Measurements from ENCODE around the gene OMP. TPM values are rescaled to one million over a fixed set of nuclear protein-coding genes. Genes with fewer than 3 reads are reported as not detected.
"Not testable (repeated sequence)": the region's sequence is repeated elsewhere in the genome, so short reads cannot be mapped to it uniquely, and the experiment has no call there.

The OMP gene
- total and polyA plus RNA-seq, 4 experiments from 2014 or later, result 0.79 TPM; not detected in 3

DNA sequence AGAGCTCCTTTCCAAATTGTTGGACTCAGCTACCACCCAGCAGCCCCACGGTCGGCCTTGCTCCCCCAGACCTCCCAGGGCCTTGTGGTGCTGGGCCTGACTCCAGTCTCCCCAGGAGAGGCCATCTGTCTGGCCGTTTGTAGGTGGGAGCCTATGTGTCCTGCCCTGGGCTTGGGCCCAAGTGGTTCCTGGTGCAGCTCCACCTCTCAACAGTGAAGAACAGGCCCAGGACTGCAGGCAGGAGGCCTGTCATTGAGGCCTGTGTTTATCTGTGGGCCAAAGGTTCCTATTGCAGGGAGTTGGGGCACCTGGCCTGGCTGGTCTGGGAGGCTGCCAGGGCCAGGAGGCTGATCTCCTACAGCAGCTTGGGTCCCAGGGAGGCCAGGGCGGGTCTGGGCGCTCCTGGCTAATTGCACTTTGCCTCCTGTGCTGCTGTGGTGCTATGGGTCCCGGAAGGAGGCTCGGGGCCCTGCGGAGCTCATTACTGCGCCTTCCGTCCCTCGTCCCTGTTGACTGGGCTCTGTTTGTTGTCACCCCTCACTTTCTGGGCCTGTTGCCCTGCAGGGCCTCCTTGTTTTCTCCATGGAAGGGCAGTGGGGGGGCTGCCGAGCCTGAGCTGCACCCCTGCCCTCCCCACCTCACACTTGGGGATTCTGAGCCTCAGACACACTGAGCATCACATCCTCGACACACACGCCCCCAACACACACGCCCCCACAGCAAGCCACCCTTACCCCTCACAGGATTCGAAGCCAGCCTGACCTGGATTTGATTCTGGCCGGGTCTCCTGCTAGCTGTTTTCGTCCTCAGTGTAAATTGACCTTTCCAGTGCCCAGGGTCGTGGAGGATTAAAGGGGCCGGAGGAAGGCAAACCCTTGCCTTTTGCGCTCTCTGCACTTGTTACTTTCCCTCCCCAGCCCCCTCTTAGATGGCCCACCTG is 6.8 kb upstream of the OMP start:
- CTCF ChIA-PET (ENCODE audit: partially characterized antibody), result interaction anchor here (1.0 to 1.3 kb wide), 3 partner anchors 9 to 289 kb away, joined by 3 to 5 read pairs (median 3); no protein-coding TSS in a partner anchor
- POLR2A ChIA-PET (ENCODE audit: partially characterized antibody), result no interaction called here
- H3K4me1 ChIP-seq (ENCODE audit: insufficient read depth, low read length), result peaks cover 3% of the 10 kb centered on the region
- H3K27ac ChIP-seq (ENCODE audit: low read depth, low read length), result no peak overlapping the region
- Mint-ChIP-seq H3K4me1 (peaks cover 1 to 6% (median 5%) of the 10 kb centered on the region in 4 donors), H3K4me3 (no peak overlapping the region), H3K27ac (no peak overlapping the region), H3K36me3 (no peaks in the 10 kb centered on the region), H3K27me3 (no peaks in the 10 kb centered on the region), H3K9me3 (no peaks in the 10 kb centered on the region)
- intact Hi-C loops (cut with micrococcal nuclease), result no loop called here
- no peak overlapping the region for H3K4me3 ChIP-seq (ENCODE audit: low read length in 2 of 2)
- no peaks in the 10 kb centered on the region for H3K36me3 ChIP-seq (ENCODE audit: insufficient read depth, low read length)
- H3K9me3 ChIP-seq (ENCODE audit: control insufficient read depth in 1 of 2, low read length in 2 of 2), result no peaks in the 10 kb centered on the region
- no peaks in the 10 kb centered on the region for H3K27me3 ChIP-seq (ENCODE audit: insufficient read depth, low read length)
- no peak for DNase-seq

DNA sequence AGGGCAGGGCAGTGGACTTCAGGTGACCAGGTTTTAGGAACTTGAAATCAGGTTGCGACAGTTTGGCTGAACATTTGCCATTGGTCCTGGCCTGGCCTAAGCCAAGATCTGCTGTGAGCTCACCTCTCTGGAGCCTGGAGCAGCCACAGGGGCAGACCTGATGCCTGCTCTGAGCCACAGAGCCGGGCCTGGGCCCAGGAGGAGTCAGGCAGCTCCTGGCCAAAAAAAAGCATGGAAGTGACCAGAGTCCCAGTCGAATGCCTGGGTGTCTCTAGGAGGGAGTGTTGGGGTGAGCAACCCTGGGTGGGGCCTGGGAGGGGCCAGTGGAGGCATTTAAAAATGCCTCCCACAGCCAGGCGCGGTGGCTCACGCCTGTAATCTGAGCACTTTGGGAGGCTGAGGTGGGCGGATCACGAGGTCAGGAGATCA is 6.0 kb upstream of the OMP start:
- Mint-ChIP-seq H3K9me3 (no peaks in the 10 kb centered on the region), H3K4me3 (no peak overlapping the region), H3K27me3 (no peaks in the 10 kb centered on the region), H3K27ac (no peak overlapping the region), H3K36me3 (no peaks in the 10 kb centered on the region), H3K4me1 (peaks cover 0 to 2% (median 0%) of the 10 kb centered on the region in 4 donors)
- ChIA-PET CTCF (ENCODE audit: partially characterized antibody) (interaction anchor here (1.3 kb wide), 1 partner anchor 10 kb away, joined by 3 read pairs; no protein-coding TSS in a partner anchor), POLR2A (ENCODE audit: partially characterized antibody) (no interaction called here)
- H3K9me3 ChIP-seq (ENCODE audit: control insufficient read depth in 1 of 2, low read length in 2 of 2), result no peaks in the 10 kb centered on the region
- intact Hi-C loops (cut with micrococcal nuclease), result no loop called here
- H3K4me1 ChIP-seq (ENCODE audit: insufficient read depth, low read length), result no peaks in the 10 kb centered on the region
- no peaks in the 10 kb centered on the region for H3K36me3 ChIP-seq (ENCODE audit: insufficient read depth, low read length)
- no peak for DNase-seq
- no peak overlapping the region for H3K4me3 ChIP-seq (ENCODE audit: low read length in 2 of 2)
- H3K27me3 ChIP-seq (ENCODE audit: insufficient read depth, low read length), result no peaks in the 10 kb centered on the region
- no peak overlapping the region for H3K27ac ChIP-seq (ENCODE audit: low read depth, low read length)

DNA sequence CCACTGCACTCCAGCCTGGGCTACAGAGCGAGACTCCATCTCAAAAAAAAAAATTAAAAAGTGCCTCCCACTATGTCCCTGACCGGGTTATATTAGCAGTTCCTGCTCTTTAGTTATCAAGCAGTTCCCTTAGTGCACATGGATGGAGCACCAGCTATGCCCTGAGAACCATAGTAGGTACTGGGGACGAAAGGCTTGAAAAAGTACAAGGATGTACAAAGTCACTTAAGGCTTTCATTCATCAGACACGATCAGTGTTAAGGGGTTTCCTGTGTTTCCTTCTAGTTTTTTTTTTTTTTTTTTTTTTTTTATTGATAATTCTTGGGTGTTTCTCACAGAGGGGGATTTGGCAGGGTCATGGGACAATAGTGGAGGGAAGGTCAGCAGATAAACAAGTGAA is 5.5 kb upstream of the OMP start:
- H3K9me3 Mint-ChIP-seq; H3K4me1 ChIP-seq (ENCODE audit: insufficient read depth, low read length); intact Hi-C loops (cut with micrococcal nuclease); POLR2A ChIA-PET (ENCODE audit: partially characterized antibody); H3K4me3 ChIP-seq (ENCODE audit: low read length in 2 of 2); H3K4me3 Mint-ChIP-seq; H3K27me3 ChIP-seq (ENCODE audit: insufficient read depth, low read length); H3K4me1 Mint-ChIP-seq; CTCF ChIA-PET (ENCODE audit: partially characterized antibody); H3K36me3 ChIP-seq (ENCODE audit: insufficient read depth, low read length); DNase-seq; H3K27ac ChIP-seq (ENCODE audit: low read depth, low read length); H3K36me3 Mint-ChIP-seq; H3K9me3 ChIP-seq (ENCODE audit: control insufficient read depth in 1 of 2, low read length in 2 of 2); H3K27ac Mint-ChIP-seq; H3K27me3 Mint-ChIP-seq: not testable (repeated sequence)

DNA sequence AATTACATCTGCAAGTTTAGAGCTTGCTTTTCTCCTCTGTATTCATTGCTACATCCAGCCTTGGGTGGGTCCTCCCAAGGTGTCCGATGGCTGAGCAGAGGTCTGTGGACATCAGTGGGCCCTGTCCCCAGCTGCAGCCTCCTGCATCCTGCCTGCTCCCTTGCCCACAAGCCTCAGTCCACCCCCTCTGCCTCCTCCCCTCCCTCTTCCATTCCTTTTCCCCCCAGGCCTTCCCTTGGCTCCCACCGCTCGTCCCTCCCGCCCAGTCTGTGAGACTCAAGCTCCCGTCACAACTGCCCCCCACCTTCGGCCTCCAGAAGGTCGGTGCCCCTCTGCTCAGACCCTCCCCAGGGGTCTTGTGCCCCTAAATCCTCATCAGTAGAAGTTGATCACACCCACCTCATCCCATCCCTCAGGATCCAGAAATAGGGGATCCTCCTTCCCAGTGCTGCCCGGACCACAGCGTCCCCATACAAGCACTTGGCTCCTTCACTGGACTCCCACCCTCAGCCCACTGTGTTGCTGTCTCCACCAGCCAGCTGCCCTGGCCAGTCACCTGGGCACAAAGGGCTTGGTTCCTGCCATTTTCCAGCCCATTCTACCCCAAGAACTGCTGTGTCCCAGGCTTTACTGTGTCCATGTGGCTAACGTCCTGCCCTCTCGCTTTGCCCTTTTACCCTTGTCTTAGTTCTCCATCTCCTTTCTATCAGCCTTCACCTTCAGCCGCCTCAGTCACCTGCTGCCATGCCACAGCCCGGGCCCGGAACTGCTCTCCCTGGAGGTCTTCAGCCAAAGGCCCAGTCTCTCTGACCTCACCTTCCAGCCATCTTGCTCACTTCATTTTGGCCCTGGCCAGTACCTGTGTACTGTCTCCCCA is 2.2 kb upstream of the OMP start:
- intact Hi-C loops (cut with micrococcal nuclease), result no loop called here
- ChIA-PET POLR2A (ENCODE audit: partially characterized antibody) (no interaction called here), CTCF (ENCODE audit: partially characterized antibody) (interaction anchor here (1.9 kb wide), 1 partner anchor 9 kb away, joined by 6 read pairs; no protein-coding TSS in a partner anchor)
- Histone ChIP-seq H3K36me3 (ENCODE audit: insufficient read depth, low read length) (no peaks in the 10 kb centered on the region), H3K27me3 (ENCODE audit: insufficient read depth, low read length) (no peaks in the 10 kb centered on the region), H3K27ac (ENCODE audit: low read depth, low read length) (no peak overlapping the region), H3K4me1 (ENCODE audit: insufficient read depth, low read length) (no peaks in the 10 kb centered on the region), H3K4me3 (ENCODE audit: low read length in 2 of 2) (no peak overlapping the region), H3K9me3 (ENCODE audit: control insufficient read depth in 1 of 2, low read length in 2 of 2) (no peaks in the 10 kb centered on the region)
- Mint-ChIP-seq H3K27me3 (no peaks in the 10 kb centered on the region), H3K4me3 (no peak overlapping the region), H3K9me3 (no peaks in the 10 kb centered on the region), H3K27ac (peak overlapping the region in 2 of 7 donors; percentile 31 to 48), H3K36me3 (no peaks in the 10 kb centered on the region), H3K4me1 (peaks cover 0 to 2% (median 0%) of the 10 kb centered on the region in 4 donors)
- DNase-seq, result no peak

DNA sequence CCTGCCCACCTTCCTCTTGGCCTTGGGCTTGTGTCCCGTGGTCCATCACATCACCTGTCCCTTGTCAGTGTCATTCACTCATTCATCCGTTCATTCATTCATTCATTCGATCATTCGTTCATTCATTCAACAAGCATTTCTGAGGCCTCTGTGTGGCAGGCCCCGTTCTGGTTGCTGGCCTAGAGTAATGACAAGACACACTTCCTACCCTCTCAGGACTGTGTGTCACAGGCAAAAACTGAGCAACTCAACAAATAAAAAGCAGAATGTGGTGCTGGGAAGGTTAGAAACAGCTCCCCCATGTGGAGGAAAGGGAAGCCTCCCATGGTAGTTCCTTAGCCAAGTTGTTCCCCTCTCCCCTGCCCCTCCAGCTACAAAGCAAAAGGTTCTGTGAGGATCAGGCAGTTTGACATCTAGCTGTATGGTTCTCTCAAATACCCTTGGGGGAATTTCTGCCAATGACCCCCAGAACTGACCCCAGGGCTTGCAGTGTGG is 1.6 kb upstream of the OMP start:
- ChIA-PET POLR2A (ENCODE audit: partially characterized antibody) (no interaction called here), CTCF (ENCODE audit: partially characterized antibody) (interaction anchor here (1.9 kb wide), 1 partner anchor 10 kb away, joined by 6 read pairs; no protein-coding TSS in a partner anchor)
- no peaks in the 10 kb centered on the region for H3K4me1 ChIP-seq (ENCODE audit: insufficient read depth, low read length)
- no peak overlapping the region for H3K4me3 Mint-ChIP-seq
- H3K4me1 Mint-ChIP-seq, result peaks cover 0 to 2% (median 0%) of the 10 kb centered on the region in 4 donors
- H3K27me3 Mint-ChIP-seq, result no peaks in the 10 kb centered on the region
- intact Hi-C loops (cut with micrococcal nuclease), result no loop called here
- H3K27ac ChIP-seq (ENCODE audit: low read depth, low read length), result no peak overlapping the region
- H3K4me3 ChIP-seq (ENCODE audit: low read length in 2 of 2), result no peak overlapping the region
- peak overlapping the region in 2 of 7 donors; percentile 48 to 57 for H3K27ac Mint-ChIP-seq
- H3K27me3 ChIP-seq (ENCODE audit: insufficient read depth, low read length), result no peaks in the 10 kb centered on the region
- peak in 1 of 5 donors; percentile 33 for DNase-seq
- no peaks in the 10 kb centered on the region for H3K9me3 ChIP-seq (ENCODE audit: control insufficient read depth in 1 of 2, low read length in 2 of 2)
- no peaks in the 10 kb centered on the region for H3K36me3 Mint-ChIP-seq
- no peaks in the 10 kb centered on the region for H3K36me3 ChIP-seq (ENCODE audit: insufficient read depth, low read length)
- no peaks in the 10 kb centered on the region for H3K9me3 Mint-ChIP-seq

DNA sequence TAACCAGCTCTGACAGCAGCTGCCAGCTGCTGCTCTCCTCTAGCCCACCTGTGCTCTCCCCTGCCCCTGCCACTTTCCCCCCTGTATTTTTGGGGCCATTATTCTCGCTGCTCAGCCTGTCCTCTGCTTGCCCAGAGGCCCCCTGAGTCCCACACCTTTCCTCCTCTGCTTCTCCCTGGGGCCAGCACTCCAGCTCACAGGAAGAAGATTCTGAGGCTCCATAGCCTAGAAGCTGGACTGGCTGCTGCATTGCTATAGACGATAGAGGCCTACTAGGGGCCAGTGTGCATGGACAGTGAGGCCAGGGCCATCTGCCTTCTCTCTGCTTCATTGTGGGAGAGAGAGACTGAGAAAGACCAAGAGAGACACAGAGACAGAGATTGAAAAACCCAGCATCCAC is 679 bp downstream of the OMP start:
- no peaks in the 10 kb centered on the region for H3K36me3 ChIP-seq (ENCODE audit: insufficient read depth, low read length)
- H3K27me3 Mint-ChIP-seq, result no peaks in the 10 kb centered on the region
- H3K9me3 Mint-ChIP-seq, result no peaks in the 10 kb centered on the region
- H3K27me3 ChIP-seq (ENCODE audit: insufficient read depth, low read length), result no peaks in the 10 kb centered on the region
- no peak for DNase-seq
- intact Hi-C loops (cut with micrococcal nuclease), result no loop called here
- H3K36me3 Mint-ChIP-seq, result no peaks in the 10 kb centered on the region
- peaks cover 0 to 2% (median 0%) of the 10 kb centered on the region in 4 donors for H3K4me1 Mint-ChIP-seq
- H3K9me3 ChIP-seq (ENCODE audit: control insufficient read depth in 1 of 2, low read length in 2 of 2), result no peaks in the 10 kb centered on the region
- ChIA-PET POLR2A (ENCODE audit: partially characterized antibody) (interaction anchor here (0.5 kb wide), 1 partner anchor 56 kb away, joined by 4 read pairs; no protein-coding TSS in a partner anchor), CTCF (ENCODE audit: partially characterized antibody) (interaction anchor here (1.0 kb wide), 1 partner anchor 12 kb away, joined by 3 read pairs; no protein-coding TSS in a partner anchor)
- no peak overlapping the region for H3K4me3 ChIP-seq (ENCODE audit: low read length in 2 of 2)
- peak overlapping the region in 1 of 7 donors; percentile 77 for H3K27ac Mint-ChIP-seq
- no peak overlapping the region for H3K4me3 Mint-ChIP-seq
- no peak overlapping the region for H3K27ac ChIP-seq (ENCODE audit: low read depth, low read length)
- no peaks in the 10 kb centered on the region for H3K4me1 ChIP-seq (ENCODE audit: insufficient read depth, low read length)

DNA sequence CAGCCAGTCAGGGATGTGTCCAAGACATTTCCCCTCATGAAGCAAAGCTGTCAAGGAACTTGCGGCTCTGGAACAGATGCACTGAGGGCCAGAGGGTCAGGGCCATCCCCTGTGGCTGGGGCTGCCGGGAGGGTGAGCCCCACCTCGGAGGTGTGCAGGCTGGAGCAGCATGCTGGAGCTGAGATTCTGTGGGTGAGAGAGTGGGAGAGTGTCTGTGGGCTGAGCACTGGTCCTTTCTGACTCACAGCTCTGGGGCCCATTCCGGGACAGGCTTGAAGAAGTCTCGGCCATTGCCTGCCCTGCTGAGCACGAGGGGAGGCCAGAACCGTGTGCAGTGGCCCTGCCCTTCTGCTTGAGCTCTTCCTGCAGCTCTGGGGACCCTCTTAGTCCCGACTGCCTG is 2.1 kb downstream of the OMP start:
- Histone ChIP-seq H3K36me3 (ENCODE audit: insufficient read depth, low read length) (no peaks in the 10 kb centered on the region), H3K27ac (ENCODE audit: low read depth, low read length) (no peak overlapping the region), H3K9me3 (ENCODE audit: control insufficient read depth in 1 of 2, low read length in 2 of 2) (no peaks in the 10 kb centered on the region), H3K27me3 (ENCODE audit: insufficient read depth, low read length) (no peaks in the 10 kb centered on the region), H3K4me1 (ENCODE audit: insufficient read depth, low read length) (no peaks in the 10 kb centered on the region), H3K4me3 (ENCODE audit: low read length in 2 of 2) (no peak overlapping the region)
- DNase-seq, result no peak
- H3K36me3 Mint-ChIP-seq, result no peaks in the 10 kb centered on the region
- intact Hi-C loops (cut with micrococcal nuclease), result no loop called here
- no peak overlapping the region for H3K4me3 Mint-ChIP-seq
- ChIA-PET POLR2A (ENCODE audit: partially characterized antibody) (no interaction called here), CTCF (ENCODE audit: partially characterized antibody) (no interaction called here)
- peaks cover 0 to 2% (median 0%) of the 10 kb centered on the region in 4 donors for H3K4me1 Mint-ChIP-seq
- H3K9me3 Mint-ChIP-seq, result no peaks in the 10 kb centered on the region
- no peak overlapping the region for H3K27ac Mint-ChIP-seq
- H3K27me3 Mint-ChIP-seq, result no peaks in the 10 kb centered on the region
